Stromal cell of bone marrow (primary cell): ENCODE results near the gene CCDC30.
"Not testable (repeated sequence)": the region's sequence is repeated elsewhere in the genome, so short reads cannot be mapped to it uniquely, and the experiment has no call there.

Experiments
- DNase-seq: peaks from one replicate; pipeline ENCODE4 v3.0.0-alpha.2; 2012; ENCODE audit warnings: low read depth

The CCDC30 gene

GRCh38 chr1:42657981-42658876 lies 195.1 kb downstream of the CCDC30 start, which contains the start of gene PPIH:
Gene PPIH (plus strand): TSS chr1:42658423. CDS start chr1:42658447, 24 bp downstream.
- DNase-seq: peak; percentile 85

GRCh38 chr1:42658877-42659337 lies 195.8 kb downstream of the CCDC30 start:
- no peak for DNase-seq

GRCh38 chr1:42660907-42661500 lies 197.9 kb downstream of the CCDC30 start:
- no peak for DNase-seq

- no peak for DNase-seq
Measured at GRCh38 chr1:42669936-42670335, 206.8 kb downstream of the CCDC30 start.

GRCh38 chr1:42670425-42670824 lies 207.3 kb downstream of the CCDC30 start:
- DNase-seq: no peak

GRCh38 chr1:42674214-42674613 lies 211.1 kb downstream of the CCDC30 start:
- DNase-seq: no peak

GRCh38 chr1:42674682-42675081 lies 211.6 kb downstream of the CCDC30 start:
- no peak for DNase-seq

- no peak for DNase-seq
Measured at GRCh38 chr1:42675467-42675866, 212.4 kb downstream of the CCDC30 start.

GRCh38 chr1:42676534-42677087 lies 213.5 kb downstream of the CCDC30 start:
- no peak for DNase-seq

- no peak for DNase-seq
Measured at GRCh38 chr1:42679364-42679983, 216.4 kb downstream of the CCDC30 start.

GRCh38 chr1:42680055-42680454 lies 217.0 kb downstream of the CCDC30 start:
- DNase-seq: no peak

- no peak for DNase-seq
Measured at GRCh38 chr1:42680921-42681683, 218.0 kb downstream of the CCDC30 start.

- DNase-seq: peak; percentile 98
Measured at GRCh38 chr1:42681741-42682483, 218.8 kb downstream of the CCDC30 start, which contains the start of gene YBX1. Gene YBX1 (plus strand): TSS chr1:42682418. CDS start chr1:42682566, 148 bp downstream.

- not testable (repeated sequence) for DNase-seq
Measured at GRCh38 chr1:42682484-42682738, 219.3 kb downstream of the CCDC30 start.

GRCh38 chr1:42682739-42683531 lies 219.8 kb downstream of the CCDC30 start:
- peak; percentile 50 for DNase-seq

- DNase-seq: no peak
Measured at GRCh38 chr1:42684139-42684538, 221.1 kb downstream of the CCDC30 start.

- DNase-seq: no peak
Measured at GRCh38 chr1:42686418-42686817, 223.3 kb downstream of the CCDC30 start.

GRCh38 chr1:42689912-42690311 lies 226.8 kb downstream of the CCDC30 start:
- no peak for DNase-seq

- no peak for DNase-seq
Measured at GRCh38 chr1:42690477-42691156, 227.5 kb downstream of the CCDC30 start.

- DNase-seq: no peak
Measured at GRCh38 chr1:42691157-42691498, 228.0 kb downstream of the CCDC30 start.
